Embryonic facial prominence (tissue), 1 donor: ENCODE data around the gene ASB13.

ENCODE experiments used
- DNase-seq: peaks from one replicate; pipeline ENCODE4 v3.0.0-alpha.2; 2016; ENCODE audit errors: extremely low spot score

Gene ASB13

DNA sequence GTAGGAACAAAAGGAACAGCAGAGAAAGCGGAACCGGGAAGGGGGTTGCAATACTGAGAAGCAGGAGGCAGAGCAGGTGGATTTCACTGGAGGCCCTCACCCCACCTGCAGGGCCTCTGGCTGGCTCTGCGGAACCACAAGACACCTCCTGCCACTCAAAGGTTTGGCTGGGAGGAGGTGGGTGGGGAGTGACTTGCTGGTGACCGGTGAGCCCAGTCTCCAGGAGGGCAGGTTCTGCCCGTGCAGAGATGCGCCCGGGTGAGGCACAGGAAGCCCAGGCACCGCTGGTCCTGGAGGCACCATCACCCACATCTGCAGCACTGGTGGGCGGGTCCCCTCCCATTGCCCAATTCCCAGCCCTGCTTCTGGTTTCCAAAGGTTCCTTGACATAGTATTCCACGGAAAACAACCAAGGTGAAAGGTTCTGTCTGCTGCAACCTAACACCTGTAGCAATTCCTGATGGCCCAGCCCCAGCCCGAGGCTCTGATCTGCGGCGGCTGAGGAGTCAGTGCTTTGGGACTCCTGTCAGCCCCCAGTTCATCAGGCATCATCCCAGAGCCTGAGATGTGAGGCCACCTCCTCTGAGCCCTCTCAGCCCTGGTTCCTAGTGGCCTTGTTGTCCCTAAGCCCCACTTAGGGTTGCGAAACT, 77.3 kb downstream of the ASB13 start:
- DNase-seq = no peak
